ENCODE data around the gene AREL1.

AREL1 gene

DNA sequence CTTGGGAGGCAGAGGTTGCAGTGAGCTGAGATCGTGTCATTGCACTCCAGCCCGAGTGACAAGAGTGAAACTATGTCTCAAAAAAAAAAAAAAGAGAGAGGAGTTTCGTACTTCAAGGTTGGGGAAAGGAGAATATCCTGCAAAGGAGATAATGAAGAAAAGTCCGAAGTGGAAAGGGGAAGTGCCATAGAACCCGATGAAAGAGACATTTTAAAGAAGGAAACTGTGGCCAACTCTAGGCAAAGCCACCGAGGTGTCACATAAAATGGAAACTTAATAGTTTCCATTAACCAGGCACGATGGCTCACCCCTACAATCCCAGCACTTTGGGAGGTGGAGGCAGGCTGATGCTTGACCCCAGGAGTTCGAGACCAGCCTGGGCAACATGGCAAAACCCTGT is 85.8 kb downstream of the AREL1 start:
- Histone ChIP-seq H3K4me3 (ENCODE audit: insufficient read depth, low read depth, low read length) (no peak overlapping the region), H3K4me1 (ENCODE audit: control insufficient read depth, insufficient read depth, low read length) (peaks cover 12% of the 10 kb centered on the region), H3K9me3 (ENCODE audit: control insufficient read depth, low read length) (no peaks in the 10 kb centered on the region), H3K36me3 (ENCODE audit: control insufficient read depth, insufficient read depth, low read length) (no peaks in the 10 kb centered on the region), H3K27ac (ENCODE audit: insufficient read depth, low read depth, low read length, poor library complexity, severe bottlenecking) (no peak overlapping the region), H3K27me3 (ENCODE audit: control insufficient read depth, insufficient read depth, low read length, poor library complexity, severe bottlenecking) (no peaks in the 10 kb centered on the region)
- 84 to 93% methylated on average over 8 of the region's 8 CpGs for WGBS, 2 experiments

DNA sequence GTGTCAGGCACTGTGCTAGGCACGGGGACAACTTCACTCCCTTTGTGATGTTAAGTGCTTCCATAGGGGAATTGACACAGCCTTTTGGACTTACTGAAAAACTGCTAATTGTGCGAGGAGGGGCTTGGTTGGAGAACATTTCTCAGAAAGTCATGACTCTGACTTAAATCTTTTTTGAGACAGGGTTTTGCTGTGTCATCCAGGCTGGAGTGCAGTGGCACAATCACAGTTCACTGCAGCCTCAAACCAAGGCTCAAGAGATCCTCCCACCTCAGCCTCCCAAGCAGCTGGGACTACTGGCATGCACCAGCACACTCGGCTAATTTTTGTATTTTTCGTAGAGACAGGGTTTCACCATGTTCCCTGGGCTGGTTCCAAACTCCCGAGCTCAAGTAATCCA is 90.6 kb downstream of the AREL1 start:
- 86 to 90% methylated on average over 5 of the region's 5 CpGs for WGBS, 2 experiments
- Histone ChIP-seq H3K4me1 (ENCODE audit: control insufficient read depth, insufficient read depth, low read length) (peaks cover 13% of the 10 kb centered on the region), H3K27me3 (ENCODE audit: control insufficient read depth, insufficient read depth, low read length, poor library complexity, severe bottlenecking) (no peaks in the 10 kb centered on the region), H3K9me3 (ENCODE audit: control insufficient read depth, low read length) (no peaks in the 10 kb centered on the region), H3K4me3 (ENCODE audit: insufficient read depth, low read depth, low read length) (no peak overlapping the region), H3K27ac (ENCODE audit: insufficient read depth, low read depth, low read length, poor library complexity, severe bottlenecking) (no peak overlapping the region), H3K36me3 (ENCODE audit: control insufficient read depth, insufficient read depth, low read length) (no peaks in the 10 kb centered on the region)

DNA sequence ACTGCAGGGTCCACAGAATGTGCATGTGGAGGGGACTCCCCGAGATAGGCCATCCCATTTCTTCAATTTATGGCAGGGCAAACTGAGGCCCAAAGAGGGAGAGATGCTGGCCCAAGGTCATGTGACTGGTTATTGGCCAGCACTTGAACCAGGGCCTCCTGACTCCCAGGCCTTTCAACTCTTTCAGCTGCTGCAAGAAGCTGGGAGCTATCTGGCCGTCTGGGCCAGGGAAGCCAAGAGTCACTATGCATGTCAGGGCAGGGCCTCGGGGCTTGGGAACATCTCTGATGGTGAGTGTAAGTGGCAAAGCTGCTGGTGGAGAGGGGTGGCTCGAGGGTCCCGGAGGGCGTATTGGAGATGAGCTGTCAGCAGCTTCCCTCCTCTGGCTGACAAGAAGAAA is 91.3 kb downstream of the AREL1 start:
- peaks cover 20% of the 10 kb centered on the region for H3K4me1 ChIP-seq (ENCODE audit: control insufficient read depth, insufficient read depth, low read length)
- 85 to 91% methylated on average over 6 of the region's 6 CpGs for WGBS, 2 experiments
- H3K36me3 ChIP-seq (ENCODE audit: control insufficient read depth, insufficient read depth, low read length): no peaks in the 10 kb centered on the region
- no peak overlapping the region for H3K27ac ChIP-seq (ENCODE audit: insufficient read depth, low read depth, low read length, poor library complexity, severe bottlenecking)
- no peaks in the 10 kb centered on the region for H3K9me3 ChIP-seq (ENCODE audit: control insufficient read depth, low read length)
- H3K4me3 ChIP-seq (ENCODE audit: insufficient read depth, low read depth, low read length): no peak overlapping the region
- H3K27me3 ChIP-seq (ENCODE audit: control insufficient read depth, insufficient read depth, low read length, poor library complexity, severe bottlenecking): no peaks in the 10 kb centered on the region

DNA sequence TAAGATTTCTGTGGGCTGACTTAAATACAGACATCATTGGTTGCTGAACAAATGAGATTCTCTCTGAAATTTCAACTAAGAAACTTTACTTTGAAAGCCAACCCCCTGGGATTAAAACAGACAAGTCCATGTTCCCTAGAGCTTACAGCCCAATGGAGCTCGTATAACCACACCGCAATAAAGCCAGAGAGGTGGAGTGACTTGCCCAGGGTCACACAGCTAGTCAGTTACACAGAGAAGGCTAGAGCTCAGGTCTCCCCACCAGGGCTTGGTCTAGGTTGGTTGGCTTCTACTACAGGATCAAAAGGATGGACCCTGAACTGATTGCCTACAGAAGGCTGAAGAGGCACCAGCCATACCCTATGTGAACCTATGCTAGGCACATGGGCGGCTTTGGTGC is 92.0 kb downstream of the AREL1 start:
- 97 to 98% methylated on average over 3 of the region's 3 CpGs for WGBS, 2 experiments
- peaks cover 22% of the 10 kb centered on the region for H3K4me1 ChIP-seq (ENCODE audit: control insufficient read depth, insufficient read depth, low read length)

DNA sequence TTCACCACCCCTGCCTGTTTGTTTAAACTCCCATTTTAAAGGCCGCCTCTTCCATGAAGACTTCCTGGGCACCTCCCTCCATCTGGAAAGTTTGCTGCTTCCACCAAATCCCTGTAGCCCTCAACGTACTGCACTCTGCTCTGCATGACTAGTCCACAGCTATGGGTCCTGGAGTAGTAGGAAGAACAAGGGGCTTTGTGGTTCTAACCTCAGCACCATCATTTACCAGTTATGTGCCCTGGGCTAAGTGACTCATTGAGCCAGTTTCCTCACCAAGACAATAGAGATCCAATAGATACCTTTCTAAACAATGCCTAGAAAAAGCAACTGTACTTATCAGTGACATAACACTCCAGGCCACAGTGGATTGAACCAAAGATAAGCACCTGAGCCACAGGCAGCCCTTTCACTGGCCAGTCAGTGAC is 92.4 kb downstream of the AREL1 start:
- Histone ChIP-seq H3K9me3 (ENCODE audit: control insufficient read depth, low read length) (no peaks in the 10 kb centered on the region), H3K27me3 (ENCODE audit: control insufficient read depth, insufficient read depth, low read length, poor library complexity, severe bottlenecking) (peaks cover 4% of the 10 kb centered on the region), H3K27ac (ENCODE audit: insufficient read depth, low read depth, low read length, poor library complexity, severe bottlenecking) (no peak overlapping the region), H3K4me3 (ENCODE audit: insufficient read depth, low read depth, low read length) (no peak overlapping the region), H3K36me3 (ENCODE audit: control insufficient read depth, insufficient read depth, low read length) (no peaks in the 10 kb centered on the region), H3K4me1 (ENCODE audit: control insufficient read depth, insufficient read depth, low read length) (peaks cover 22% of the 10 kb centered on the region)
- whole genome bisulfite sequencing, 2 experiments: 82 to 85% methylated on average over 2 of the region's 2 CpGs

More for the DNA sequence above, 92.0 kb downstream of the AREL1 start:
- H3K27ac ChIP-seq (ENCODE audit: insufficient read depth, low read depth, low read length, poor library complexity, severe bottlenecking): no peak overlapping the region
- H3K36me3 ChIP-seq (ENCODE audit: control insufficient read depth, insufficient read depth, low read length): no peaks in the 10 kb centered on the region
- H3K4me3 ChIP-seq (ENCODE audit: insufficient read depth, low read depth, low read length): no peak overlapping the region
- no peaks in the 10 kb centered on the region for H3K9me3 ChIP-seq (ENCODE audit: control insufficient read depth, low read length)
- H3K27me3 ChIP-seq (ENCODE audit: control insufficient read depth, insufficient read depth, low read length, poor library complexity, severe bottlenecking): peaks cover 4% of the 10 kb centered on the region

GRCh38 chr14:74619672-74620131 is 93.2 kb downstream of the AREL1 start:
- H3K27ac ChIP-seq (ENCODE audit: insufficient read depth, low read depth, low read length, poor library complexity, severe bottlenecking): no peak overlapping the region

GRCh38 chr14:74618078-74618952 is 94.6 kb downstream of the AREL1 start:
- peaks cover 22% of the 10 kb centered on the region for H3K4me1 ChIP-seq (ENCODE audit: control insufficient read depth, insufficient read depth, low read length)
- WGBS, 2 experiments: 87% methylated on average over 9 to 10 of the region's 10 CpGs
- no peaks in the 10 kb centered on the region for H3K36me3 ChIP-seq (ENCODE audit: control insufficient read depth, insufficient read depth, low read length)
- H3K4me3 ChIP-seq (ENCODE audit: insufficient read depth, low read depth, low read length): no peak overlapping the region
- H3K27ac ChIP-seq (ENCODE audit: insufficient read depth, low read depth, low read length, poor library complexity, severe bottlenecking): no peak overlapping the region
- peaks cover 4% of the 10 kb centered on the region for H3K27me3 ChIP-seq (ENCODE audit: control insufficient read depth, insufficient read depth, low read length, poor library complexity, severe bottlenecking)
- no peaks in the 10 kb centered on the region for H3K9me3 ChIP-seq (ENCODE audit: control insufficient read depth, low read length)

More at GRCh38 chr14:74619672-74620131, 93.2 kb downstream of the AREL1 start:
- H3K27me3 ChIP-seq (ENCODE audit: control insufficient read depth, insufficient read depth, low read length, poor library complexity, severe bottlenecking): peaks cover 4% of the 10 kb centered on the region
- H3K9me3 ChIP-seq (ENCODE audit: control insufficient read depth, low read length): no peaks in the 10 kb centered on the region
- peaks cover 22% of the 10 kb centered on the region for H3K4me1 ChIP-seq (ENCODE audit: control insufficient read depth, insufficient read depth, low read length)
- 83 to 85% methylated on average over 6 of the region's 6 CpGs for WGBS, 2 experiments
- no peak overlapping the region for H3K4me3 ChIP-seq (ENCODE audit: insufficient read depth, low read depth, low read length)
- H3K36me3 ChIP-seq (ENCODE audit: control insufficient read depth, insufficient read depth, low read length): no peaks in the 10 kb centered on the region

GRCh38 chr14:74616996-74617700 is 95.7 kb downstream of the AREL1 start:
- Histone ChIP-seq H3K9me3 (ENCODE audit: control insufficient read depth, low read length) (no peaks in the 10 kb centered on the region), H3K27ac (ENCODE audit: insufficient read depth, low read depth, low read length, poor library complexity, severe bottlenecking) (no peak overlapping the region), H3K4me1 (ENCODE audit: control insufficient read depth, insufficient read depth, low read length) (peaks cover 22% of the 10 kb centered on the region), H3K4me3 (ENCODE audit: insufficient read depth, low read depth, low read length) (no peak overlapping the region), H3K27me3 (ENCODE audit: control insufficient read depth, insufficient read depth, low read length, poor library complexity, severe bottlenecking) (peaks cover 8% of the 10 kb centered on the region), H3K36me3 (ENCODE audit: control insufficient read depth, insufficient read depth, low read length) (no peaks in the 10 kb centered on the region)
- WGBS, 2 experiments: 73 to 79% methylated on average over 13 of the region's 13 CpGs

DNA sequence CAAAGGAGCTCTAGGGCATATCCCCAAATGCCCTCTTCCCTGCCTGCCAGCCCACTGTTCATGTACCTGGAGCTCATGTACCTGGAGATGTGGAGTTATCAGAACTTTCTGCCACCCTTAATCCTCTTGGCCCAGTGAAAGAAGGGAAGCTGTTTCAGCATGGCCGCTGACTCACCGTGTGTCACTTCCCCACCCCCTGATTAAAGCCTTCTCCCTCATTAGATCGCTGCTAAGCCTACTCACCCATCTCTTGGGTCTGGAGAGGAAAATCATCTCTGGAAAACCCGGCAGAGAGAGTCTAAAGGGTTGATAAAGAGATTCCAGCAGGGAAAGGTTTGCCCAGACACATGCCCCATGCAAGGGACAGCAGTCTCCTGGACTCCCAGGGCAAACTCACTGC is 96.4 kb downstream of the AREL1 start:
- H3K4me3 ChIP-seq (ENCODE audit: insufficient read depth, low read depth, low read length): no peak overlapping the region
- peaks cover 22% of the 10 kb centered on the region for H3K4me1 ChIP-seq (ENCODE audit: control insufficient read depth, insufficient read depth, low read length)
- no peaks in the 10 kb centered on the region for H3K36me3 ChIP-seq (ENCODE audit: control insufficient read depth, insufficient read depth, low read length)
- H3K27me3 ChIP-seq (ENCODE audit: control insufficient read depth, insufficient read depth, low read length, poor library complexity, severe bottlenecking): peaks cover 14% of the 10 kb centered on the region
- no peak overlapping the region for H3K27ac ChIP-seq (ENCODE audit: insufficient read depth, low read depth, low read length, poor library complexity, severe bottlenecking)
- no peaks in the 10 kb centered on the region for H3K9me3 ChIP-seq (ENCODE audit: control insufficient read depth, low read length)
- 64 to 73% methylated on average over 4 of the region's 4 CpGs for whole genome bisulfite sequencing, 2 experiments

GRCh38 chr14:74615735-74616134 is 97.1 kb downstream of the AREL1 start:
- peaks cover 22% of the 10 kb centered on the region for H3K27me3 ChIP-seq (ENCODE audit: control insufficient read depth, insufficient read depth, low read length, poor library complexity, severe bottlenecking)
- peaks cover 22% of the 10 kb centered on the region for H3K4me1 ChIP-seq (ENCODE audit: control insufficient read depth, insufficient read depth, low read length)
- H3K4me3 ChIP-seq (ENCODE audit: insufficient read depth, low read depth, low read length): no peak overlapping the region
- H3K36me3 ChIP-seq (ENCODE audit: control insufficient read depth, insufficient read depth, low read length): no peaks in the 10 kb centered on the region
- H3K9me3 ChIP-seq (ENCODE audit: control insufficient read depth, low read length): no peaks in the 10 kb centered on the region
- WGBS, 2 experiments: 94 to 97% methylated on average over 14 of the region's 14 CpGs
- no peak overlapping the region for H3K27ac ChIP-seq (ENCODE audit: insufficient read depth, low read depth, low read length, poor library complexity, severe bottlenecking)
